Neural progenitor cell (in vitro differentiated cells): Measurements from ENCODE around the gene TXLNB.

Experiments used
- EZH2 ChIP-seq: fragments of 200-600 bp; sonication (generic); IDR thresholded peaks from 2 replicates; pipeline ENCODE4 v1.6.1; 2017; ENCODE audit warnings: antibody characterized with exemption, mild to moderate bottlenecking, moderate library complexity
- EZH2phosphoT487 ChIP-seq: fragments of 200-600 bp; sonication (generic); IDR thresholded peaks from 2 replicates; pipeline ENCODE4 v1.6.1; 2017; ENCODE audit warnings: antibody characterized with exemption
- TF ChIP-seq, protein P1 (sequence below): fragments of 200-600 bp; sonication (generic); IDR thresholded peaks from 2 replicates; pipeline ENCODE4 v1.5.1; 2017; ENCODE audit warnings: antibody characterized with exemption, mild to moderate bottlenecking

DNA sequence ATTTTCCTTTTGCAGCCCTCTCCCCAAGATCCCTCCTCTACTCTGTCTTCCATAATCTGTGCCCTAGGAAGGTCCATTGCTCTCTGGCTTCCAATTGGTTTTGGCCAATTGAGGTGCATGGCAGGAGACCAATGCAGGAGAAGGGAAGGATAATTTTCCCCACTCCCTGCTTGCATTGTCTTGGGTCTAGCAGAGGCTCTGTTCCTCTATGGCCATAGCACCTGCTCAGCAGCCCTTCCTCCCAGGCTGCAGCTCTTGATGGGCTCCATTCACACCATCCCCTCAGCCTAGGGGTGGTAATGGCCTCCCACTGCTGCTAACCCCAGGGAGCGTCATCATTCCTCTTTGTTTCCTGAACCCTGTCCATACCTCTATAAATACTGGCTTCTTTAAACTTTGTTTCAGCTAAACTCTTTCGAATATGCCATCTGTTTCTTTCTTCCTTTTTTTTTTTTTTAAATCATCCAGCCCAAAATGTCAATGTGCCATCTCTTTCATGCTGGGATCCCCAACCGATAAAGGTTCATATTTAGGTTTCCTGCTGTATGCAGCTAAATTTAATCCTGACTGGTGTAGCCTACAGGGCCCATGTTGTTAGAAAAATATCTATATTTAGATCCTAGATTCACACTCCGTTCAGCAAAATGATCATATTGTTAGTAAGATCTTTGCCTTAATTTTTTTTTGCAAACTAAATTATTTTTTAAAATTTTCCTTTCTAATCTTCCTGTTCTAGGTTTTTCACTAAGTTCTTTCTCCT lies 93.1 kb downstream of the TXLNB start:
- TF ChIP-seq EZH2 (no peak), EZH2phosphoT487 (no peak)
- TF ChIP-seq, protein P1, sequence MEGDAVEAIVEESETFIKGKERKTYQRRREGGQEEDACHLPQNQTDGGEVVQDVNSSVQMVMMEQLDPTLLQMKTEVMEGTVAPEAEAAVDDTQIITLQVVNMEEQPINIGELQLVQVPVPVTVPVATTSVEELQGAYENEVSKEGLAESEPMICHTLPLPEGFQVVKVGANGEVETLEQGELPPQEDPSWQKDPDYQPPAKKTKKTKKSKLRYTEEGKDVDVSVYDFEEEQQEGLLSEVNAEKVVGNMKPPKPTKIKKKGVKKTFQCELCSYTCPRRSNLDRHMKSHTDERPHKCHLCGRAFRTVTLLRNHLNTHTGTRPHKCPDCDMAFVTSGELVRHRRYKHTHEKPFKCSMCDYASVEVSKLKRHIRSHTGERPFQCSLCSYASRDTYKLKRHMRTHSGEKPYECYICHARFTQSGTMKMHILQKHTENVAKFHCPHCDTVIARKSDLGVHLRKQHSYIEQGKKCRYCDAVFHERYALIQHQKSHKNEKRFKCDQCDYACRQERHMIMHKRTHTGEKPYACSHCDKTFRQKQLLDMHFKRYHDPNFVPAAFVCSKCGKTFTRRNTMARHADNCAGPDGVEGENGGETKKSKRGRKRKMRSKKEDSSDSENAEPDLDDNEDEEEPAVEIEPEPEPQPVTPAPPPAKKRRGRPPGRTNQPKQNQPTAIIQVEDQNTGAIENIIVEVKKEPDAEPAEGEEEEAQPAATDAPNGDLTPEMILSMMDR = no peak
